Measurements from ENCODE around the gene AGMO.

Gene AGMO

GRCh38 chr7:15475808-15476530 lies 85.8 kb downstream of the AGMO start:
- H3K27ac Mint-ChIP-seq = no peak overlapping the region

GRCh38 chr7:15471669-15471950 lies 90.2 kb downstream of the AGMO start:
- H3K27me3 Mint-ChIP-seq (ENCODE audit: low read depth) = no peaks in the 10 kb centered on the region
- no peaks in the 10 kb centered on the region for H3K4me1 Mint-ChIP-seq (ENCODE audit: low read depth)
- H3K36me3 Mint-ChIP-seq (ENCODE audit: low read depth) = no peaks in the 10 kb centered on the region
- H3K4me3 Mint-ChIP-seq = no peak overlapping the region
- H3K27ac Mint-ChIP-seq = no peak overlapping the region
- no peaks in the 10 kb centered on the region for H3K9me3 Mint-ChIP-seq

More at GRCh38 chr7:15475808-15476530, 85.8 kb downstream of the AGMO start:
- H3K27me3 Mint-ChIP-seq (ENCODE audit: low read depth) = no peaks in the 10 kb centered on the region
- H3K36me3 Mint-ChIP-seq (ENCODE audit: low read depth) = no peaks in the 10 kb centered on the region
- H3K9me3 Mint-ChIP-seq = peaks cover 6% of the 10 kb centered on the region
- H3K4me3 Mint-ChIP-seq = no peak overlapping the region
- no peaks in the 10 kb centered on the region for H3K4me1 Mint-ChIP-seq (ENCODE audit: low read depth)

GRCh38 chr7:15470825-15471668 lies 90.8 kb downstream of the AGMO start:
- no peak overlapping the region for H3K4me3 Mint-ChIP-seq
- H3K36me3 Mint-ChIP-seq (ENCODE audit: low read depth) = no peaks in the 10 kb centered on the region
- no peak overlapping the region for H3K27ac Mint-ChIP-seq
- no peaks in the 10 kb centered on the region for H3K4me1 Mint-ChIP-seq (ENCODE audit: low read depth)
- no peaks in the 10 kb centered on the region for H3K27me3 Mint-ChIP-seq (ENCODE audit: low read depth)
- no peaks in the 10 kb centered on the region for H3K9me3 Mint-ChIP-seq

- no peak overlapping the region for H3K27ac Mint-ChIP-seq
- H3K9me3 Mint-ChIP-seq = no peaks in the 10 kb centered on the region
- H3K36me3 Mint-ChIP-seq (ENCODE audit: low read depth) = no peaks in the 10 kb centered on the region
- H3K27me3 Mint-ChIP-seq (ENCODE audit: low read depth) = no peaks in the 10 kb centered on the region
- H3K4me3 Mint-ChIP-seq = no peak overlapping the region
- no peaks in the 10 kb centered on the region for H3K4me1 Mint-ChIP-seq (ENCODE audit: low read depth)
Observed at GRCh38 chr7:15464667-15465121, 97.1 kb downstream of the AGMO start.

GRCh38 chr7:15463801-15464666 lies 97.8 kb downstream of the AGMO start:
- H3K36me3 Mint-ChIP-seq (ENCODE audit: low read depth) = no peaks in the 10 kb centered on the region
- H3K27me3 Mint-ChIP-seq (ENCODE audit: low read depth) = no peaks in the 10 kb centered on the region
- no peaks in the 10 kb centered on the region for H3K4me1 Mint-ChIP-seq (ENCODE audit: low read depth)
- H3K4me3 Mint-ChIP-seq = no peak overlapping the region
- H3K27ac Mint-ChIP-seq = no peak overlapping the region
- H3K9me3 Mint-ChIP-seq = no peaks in the 10 kb centered on the region

- no peak overlapping the region for H3K4me3 Mint-ChIP-seq
- no peak overlapping the region for H3K27ac Mint-ChIP-seq
- H3K9me3 Mint-ChIP-seq = no peaks in the 10 kb centered on the region
- no peaks in the 10 kb centered on the region for H3K27me3 Mint-ChIP-seq (ENCODE audit: low read depth)
- no peaks in the 10 kb centered on the region for H3K36me3 Mint-ChIP-seq (ENCODE audit: low read depth)
- H3K4me1 Mint-ChIP-seq (ENCODE audit: low read depth) = no peaks in the 10 kb centered on the region
Observed at GRCh38 chr7:15462721-15463389, 99.0 kb downstream of the AGMO start.

- Mint-ChIP-seq H3K4me3 (no peak overlapping the region), H3K27ac (no peak overlapping the region), H3K36me3 (ENCODE audit: low read depth) (no peaks in the 10 kb centered on the region), H3K4me1 (ENCODE audit: low read depth) (no peaks in the 10 kb centered on the region), H3K27me3 (ENCODE audit: low read depth) (no peaks in the 10 kb centered on the region), H3K9me3 (no peaks in the 10 kb centered on the region)
Observed at GRCh38 chr7:15461576-15461975, 100.2 kb downstream of the AGMO start.

- H3K36me3 Mint-ChIP-seq (ENCODE audit: low read depth) = no peaks in the 10 kb centered on the region
- H3K9me3 Mint-ChIP-seq = no peaks in the 10 kb centered on the region
- no peaks in the 10 kb centered on the region for H3K27me3 Mint-ChIP-seq (ENCODE audit: low read depth)
- H3K4me1 Mint-ChIP-seq (ENCODE audit: low read depth) = no peaks in the 10 kb centered on the region
- H3K27ac Mint-ChIP-seq = no peak overlapping the region
- H3K4me3 Mint-ChIP-seq = no peak overlapping the region
Observed at GRCh38 chr7:15459018-15459615, 102.7 kb downstream of the AGMO start.

- H3K27me3 Mint-ChIP-seq (ENCODE audit: low read depth) = no peaks in the 10 kb centered on the region
- H3K4me1 Mint-ChIP-seq (ENCODE audit: low read depth) = no peaks in the 10 kb centered on the region
- H3K27ac Mint-ChIP-seq = no peak overlapping the region
- H3K9me3 Mint-ChIP-seq = no peaks in the 10 kb centered on the region
- H3K4me3 Mint-ChIP-seq = no peak overlapping the region
- H3K36me3 Mint-ChIP-seq (ENCODE audit: low read depth) = no peaks in the 10 kb centered on the region
Observed at GRCh38 chr7:15457990-15458955, 103.5 kb downstream of the AGMO start.

- Mint-ChIP-seq H3K4me1 (ENCODE audit: low read depth) (no peaks in the 10 kb centered on the region), H3K27ac (no peak overlapping the region), H3K36me3 (ENCODE audit: low read depth) (no peaks in the 10 kb centered on the region), H3K4me3 (no peak overlapping the region), H3K9me3 (peaks cover 3% of the 10 kb centered on the region), H3K27me3 (ENCODE audit: low read depth) (no peaks in the 10 kb centered on the region)
Observed at GRCh38 chr7:15452670-15453069, 109.1 kb downstream of the AGMO start.

- Mint-ChIP-seq H3K27ac (no peak overlapping the region), H3K36me3 (ENCODE audit: low read depth) (no peaks in the 10 kb centered on the region), H3K4me1 (ENCODE audit: low read depth) (no peaks in the 10 kb centered on the region), H3K9me3 (peaks cover 5% of the 10 kb centered on the region), H3K27me3 (ENCODE audit: low read depth) (no peaks in the 10 kb centered on the region), H3K4me3 (no peak overlapping the region)
Observed at GRCh38 chr7:15446722-15447121, 115.1 kb downstream of the AGMO start.

- no peak overlapping the region for H3K4me3 Mint-ChIP-seq
- no peaks in the 10 kb centered on the region for H3K27me3 Mint-ChIP-seq (ENCODE audit: low read depth)
- H3K4me1 Mint-ChIP-seq (ENCODE audit: low read depth) = no peaks in the 10 kb centered on the region
- peaks cover 3% of the 10 kb centered on the region for H3K9me3 Mint-ChIP-seq
- H3K27ac Mint-ChIP-seq = no peak overlapping the region
- no peaks in the 10 kb centered on the region for H3K36me3 Mint-ChIP-seq (ENCODE audit: low read depth)
Observed at GRCh38 chr7:15446280-15446679, 115.5 kb downstream of the AGMO start.

- peaks cover 3% of the 10 kb centered on the region for H3K9me3 Mint-ChIP-seq
- H3K36me3 Mint-ChIP-seq (ENCODE audit: low read depth) = no peaks in the 10 kb centered on the region
- no peaks in the 10 kb centered on the region for H3K4me1 Mint-ChIP-seq (ENCODE audit: low read depth)
- H3K27ac Mint-ChIP-seq = no peak overlapping the region
- H3K4me3 Mint-ChIP-seq = no peak overlapping the region
- no peaks in the 10 kb centered on the region for H3K27me3 Mint-ChIP-seq (ENCODE audit: low read depth)
Observed at GRCh38 chr7:15441915-15442314, 119.9 kb downstream of the AGMO start.

Measured in T-helper 1 cell treated with Interleukin-12 subunit alpha and Interleukin-12 subunit beta and Interleukin-4 antibody, amounts not matched to agents 30 μg/mL and 1 μg/mL, for 36 hours (primary cell).